Stomach (tissue), 4 donors: ENCODE measurements around the gene MAP2K1.

Experiments used
- CTCF ChIP-seq, 7 experiments: fragments of 450-650 bp in 4 of 7; fragments of 200-600 bp in 3 of 7; sonication (generic) in 3 of 7; IDR thresholded peaks; one replicate each; pipeline ENCODE4 v1.5.1; 2016 to 2019; ENCODE audit warnings: antibody characterized with exemption in 7 of 7, control low read depth in 2 of 7, mild to moderate bottlenecking in 1 of 7
- EP300 ChIP-seq: sonication (generic); formaldehyde crosslinking; IDR thresholded peaks from one replicate; pipeline ENCODE4 v1.6.1; 2017; ENCODE audit warnings: antibody characterized with exemption
- POLR2A ChIP-seq, 4 donors: fragments of 450-650 bp; IDR thresholded peaks; one replicate each; pipeline ENCODE4 v1.6.1; 2016; ENCODE audit warnings: antibody characterized with exemption in 4 of 4, control low read depth in 2 of 4, mild to moderate bottlenecking in 1 of 4, moderate library complexity in 1 of 4
- POLR2AphosphoS5 ChIP-seq, 3 donors: sonication (generic); formaldehyde crosslinking; IDR thresholded peaks; one replicate each; pipeline ENCODE4 v1.6.1; 2016; ENCODE audit warnings: antibody characterized with exemption in 3 of 3

GRCh38 chr15:66504563-66505429 is 118.1 kb downstream of the MAP2K1 start, which contains the start of the genes RPL4 and ZWILCH:
- TF ChIP-seq CTCF (IDR thresholded peaks at IDR 0.05) (peak in 3 of 7 experiments; percentile 9 to 30 (median 18)), POLR2AphosphoS5 (IDR thresholded peaks at IDR 0.05) (peak; percentile 79 to 99 (median 99)), POLR2A (IDR thresholded peaks at IDR 0.05) (peak in 2 of 4 donors; percentile 93 to 96), EP300 (no peak)
